HG02610 (cell line): ENCODE results near the gene ZNF503.
"Not testable (repeated sequence)": the region's sequence is repeated elsewhere in the genome, so short reads cannot be mapped to it uniquely, and the experiment has no call there.

Experiments used
- ATAC-seq: cut with Tn5 transposase; IDR thresholded peaks from one replicate; pipeline ENCODE4 v1.9.1; 2021; ENCODE audit warnings: mild to moderate bottlenecking, moderate library complexity; ENCODE audit not compliant: unreplicated experiment

Gene ZNF503

DNA sequence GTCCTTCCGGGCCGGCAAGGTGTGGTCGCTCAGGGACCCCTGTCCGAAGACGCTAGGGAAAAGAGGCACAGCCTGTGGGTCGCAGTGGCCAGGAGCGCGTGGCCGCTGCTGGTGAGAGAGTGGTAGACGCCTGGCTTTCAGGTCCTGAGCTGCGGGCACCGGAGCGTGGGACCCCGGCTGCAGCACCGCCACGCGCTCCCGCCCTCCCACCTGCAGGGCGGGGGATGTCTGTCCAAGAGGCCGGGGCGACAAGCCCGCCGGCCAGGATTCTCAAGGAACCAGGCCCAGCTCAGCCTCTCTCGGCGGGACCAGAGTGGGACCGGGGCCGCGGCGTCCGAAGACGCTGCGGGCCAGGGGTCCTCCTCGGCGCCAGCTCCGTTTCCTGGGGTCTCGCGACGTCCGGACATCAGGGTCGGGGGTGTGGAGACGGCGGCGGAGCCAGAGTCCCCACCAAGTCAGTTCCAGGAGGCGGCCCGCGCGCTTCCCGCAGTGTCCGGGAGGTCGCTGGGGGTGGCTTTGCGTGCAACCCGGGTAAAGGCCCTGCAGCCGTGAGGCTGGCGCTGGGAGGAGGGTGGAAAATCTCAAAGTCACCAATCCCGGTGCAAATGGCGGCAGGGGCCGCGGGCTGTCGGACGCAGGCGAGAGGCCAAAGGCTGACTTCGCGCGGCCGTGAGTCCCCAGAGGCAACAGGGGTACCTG lies 5.5 kb downstream of the ZNF503 start:
- ATAC-seq: no peak

DNA sequence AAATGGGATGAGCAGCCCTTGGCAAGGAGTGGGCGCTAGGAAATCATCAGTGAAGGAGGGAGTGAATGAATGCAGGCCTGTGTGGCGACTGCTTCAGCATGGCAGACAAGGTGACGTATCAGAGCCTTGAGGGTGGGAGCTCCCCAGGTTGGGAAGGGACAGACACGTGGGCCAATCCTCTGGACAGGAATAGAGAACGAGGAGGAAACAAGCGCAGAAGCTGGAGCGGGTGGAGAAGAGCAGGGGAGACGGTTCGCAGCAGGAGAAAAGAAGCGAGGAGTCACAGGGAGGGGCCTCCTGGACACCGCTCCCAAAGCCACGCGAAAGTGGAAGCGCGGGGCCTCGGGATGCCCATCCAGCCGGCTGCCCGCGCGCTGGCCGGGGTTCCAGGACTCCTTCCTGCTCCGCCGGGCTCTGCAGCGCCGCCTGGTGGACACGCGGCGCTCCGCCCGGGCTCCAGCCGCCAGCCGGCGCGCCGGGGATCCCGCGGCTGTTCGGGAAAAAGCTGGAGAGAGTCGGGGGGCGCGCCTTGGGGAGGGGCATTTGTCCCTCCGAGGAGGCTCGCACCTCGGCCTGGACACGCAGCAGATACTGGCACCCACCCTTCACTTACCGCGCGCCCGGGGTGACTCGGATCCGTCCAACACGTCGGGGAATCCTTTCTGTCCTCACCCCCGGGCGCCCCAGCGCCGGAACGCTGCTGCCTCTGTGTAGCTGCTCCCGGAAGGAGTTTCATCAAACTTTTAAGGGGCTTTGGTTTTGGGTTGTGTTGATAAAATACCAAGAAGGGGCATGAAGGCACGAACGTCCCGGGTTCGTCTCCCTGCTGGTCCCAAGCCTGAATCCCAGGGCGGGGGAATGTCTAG lies 6.3 kb downstream of the ZNF503 start:
- ATAC-seq: no peak

DNA sequence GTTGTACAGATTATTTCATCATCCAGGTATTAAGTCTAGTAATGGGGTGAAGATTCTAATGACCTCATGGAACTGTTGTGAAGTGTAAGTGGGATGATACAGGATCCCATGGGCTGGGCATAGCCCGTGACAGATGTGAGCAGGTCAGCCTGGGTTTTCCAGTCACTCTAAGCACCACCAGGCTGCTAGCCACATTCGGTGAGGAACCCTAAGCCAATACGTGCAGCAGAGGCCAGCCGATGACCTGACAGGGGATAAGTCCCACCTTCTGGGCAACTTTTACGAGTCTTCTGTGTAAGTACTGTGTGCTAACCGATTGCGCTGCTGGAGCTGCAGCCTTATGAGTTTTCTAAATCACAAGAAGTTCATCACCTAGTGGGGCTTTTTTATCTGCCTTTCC lies 7.3 kb downstream of the ZNF503 start:
- no peak for ATAC-seq

DNA sequence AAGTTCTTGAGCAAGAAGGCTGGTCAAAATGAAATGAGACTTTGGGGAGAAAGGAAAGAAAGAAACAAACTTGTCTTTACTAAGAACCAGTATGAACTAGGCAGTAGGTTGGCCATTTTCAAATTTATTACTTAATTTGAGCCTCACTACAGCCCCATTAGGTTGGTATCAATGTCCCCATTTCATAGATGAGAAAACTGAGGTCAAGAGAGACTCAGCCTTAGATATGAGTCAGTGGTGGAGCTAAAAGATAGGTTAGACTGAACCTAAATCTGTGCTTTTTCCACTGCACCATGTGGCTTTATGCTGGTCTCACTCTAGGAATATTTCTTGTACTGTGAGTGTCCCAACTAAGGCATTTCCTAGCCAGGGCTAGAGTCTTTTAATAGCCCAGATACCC lies 8.8 kb downstream of the ZNF503 start:
- no peak for ATAC-seq

DNA sequence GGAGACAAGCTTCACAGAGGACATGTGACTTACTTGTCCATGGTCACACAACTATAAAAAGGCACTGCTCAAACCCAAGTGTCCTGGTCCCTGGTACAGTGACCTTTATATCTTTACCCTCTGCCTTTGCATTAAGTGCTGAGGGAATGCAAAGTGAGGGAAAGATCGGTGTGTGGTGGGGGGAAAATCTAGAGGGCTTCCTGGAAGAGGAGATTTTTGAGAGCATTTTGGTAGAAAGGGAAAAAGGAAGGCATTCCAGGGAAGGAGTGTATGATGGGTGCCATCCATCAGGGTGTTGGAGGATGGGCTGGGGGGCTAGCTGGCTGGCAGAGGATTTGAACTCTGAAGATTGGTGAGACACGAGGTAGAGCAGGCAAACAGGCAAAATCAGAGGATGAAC lies 9.3 kb downstream of the ZNF503 start:
- ATAC-seq: no peak

DNA sequence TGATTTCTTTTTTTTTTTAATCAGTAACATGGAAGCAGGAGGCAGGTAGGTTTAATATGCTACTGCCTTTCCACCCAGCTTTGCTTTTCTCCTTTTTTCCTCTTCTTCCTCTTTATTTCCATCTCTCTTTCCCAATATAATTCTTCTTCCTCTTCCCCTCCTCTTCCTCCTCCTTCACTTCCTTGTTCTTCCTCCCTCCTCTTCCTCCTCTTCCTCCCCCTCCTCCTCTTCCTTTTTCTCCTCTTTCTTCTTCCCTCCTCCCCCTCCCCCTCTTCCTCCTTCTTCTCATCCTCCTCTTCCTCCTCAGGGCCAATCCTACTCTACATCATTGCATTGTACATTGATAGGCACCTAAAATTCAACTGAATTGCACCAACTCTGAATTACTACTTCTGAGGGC lies 11.4 kb downstream of the ZNF503 start:
- ATAC-seq: no peak

DNA sequence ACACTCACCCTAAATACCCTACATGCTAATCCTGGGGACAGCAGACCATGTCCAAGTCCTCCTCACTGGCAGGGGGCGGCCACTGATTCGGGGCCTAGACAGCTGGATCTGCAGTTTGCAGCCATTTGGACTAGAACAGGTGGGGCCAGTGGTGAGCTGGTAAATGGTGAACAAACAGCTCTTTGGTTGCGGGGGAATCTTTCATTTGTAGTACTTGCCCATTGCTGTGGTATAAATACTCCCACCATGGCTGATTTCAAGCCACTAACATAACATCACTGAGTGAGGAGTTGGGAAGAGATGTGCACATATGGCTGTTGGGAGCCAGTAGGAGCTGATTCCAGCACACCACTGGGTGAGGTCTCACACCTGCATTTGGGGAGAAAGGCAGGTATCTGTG lies 13.5 kb downstream of the ZNF503 start:
- ATAC-seq: no peak

DNA sequence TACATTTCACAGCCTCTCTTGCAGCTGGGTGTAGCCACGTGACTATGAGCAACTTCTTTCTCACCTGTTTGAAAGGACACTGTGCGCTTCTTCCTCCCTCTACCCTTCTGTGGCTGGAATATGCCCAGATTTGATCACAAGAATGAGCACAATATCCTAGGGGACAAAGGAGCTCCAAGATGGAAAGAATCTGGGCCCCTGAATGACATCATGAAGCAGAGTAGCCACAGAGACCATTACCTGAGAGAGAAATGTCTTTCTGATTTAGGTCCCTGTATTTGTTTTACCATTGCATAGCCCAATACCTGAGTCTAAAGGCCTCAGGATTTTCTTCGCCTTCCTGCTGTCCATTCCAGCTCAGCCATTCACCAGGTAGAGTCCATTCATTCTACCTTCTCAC lies 15.4 kb downstream of the ZNF503 start:
- no peak for ATAC-seq

DNA sequence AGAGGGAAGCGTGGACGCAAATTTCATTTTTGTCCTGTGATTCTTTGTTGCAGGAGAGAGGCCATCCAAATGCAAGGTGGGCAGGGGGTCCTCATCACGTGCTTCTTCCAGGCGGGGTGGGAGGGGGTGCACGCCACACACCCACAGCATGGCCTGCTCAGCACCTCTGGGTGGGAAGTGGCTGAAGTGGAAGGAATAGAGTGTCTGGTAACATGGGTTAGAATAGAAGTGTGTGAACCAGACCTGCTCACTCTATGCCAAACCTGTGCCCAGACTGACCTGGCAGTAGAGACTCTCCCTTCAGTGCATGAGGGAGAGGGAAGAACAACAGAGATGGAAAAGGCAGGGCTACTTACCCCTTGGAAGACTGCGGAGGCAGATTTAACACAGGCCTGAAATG lies 21.7 kb downstream of the ZNF503 start:
- no peak for ATAC-seq

DNA sequence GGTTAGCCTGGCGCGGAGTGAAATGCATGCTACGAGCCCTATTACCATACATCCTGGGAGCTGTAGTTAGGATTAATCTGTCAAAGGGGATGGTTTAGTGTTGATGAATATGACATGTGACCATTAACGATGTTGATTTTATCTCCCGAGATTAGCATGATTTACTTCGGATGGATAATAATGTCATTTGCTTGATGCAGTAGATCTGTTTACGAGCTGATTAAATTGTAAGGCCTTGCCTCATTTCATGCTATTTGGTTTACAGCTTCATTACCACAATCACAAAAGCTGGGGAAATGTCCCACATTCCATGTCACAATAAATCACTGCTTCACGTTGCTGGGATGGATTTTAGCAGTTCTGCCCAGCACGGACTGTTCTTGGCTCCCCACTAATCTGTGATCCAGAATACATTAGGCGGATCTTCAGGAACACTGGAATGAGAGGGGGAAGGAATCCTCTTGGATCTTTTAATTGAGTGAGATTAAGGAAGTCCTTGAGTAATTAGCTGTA lies 22.3 kb downstream of the ZNF503 start:
- no peak for ATAC-seq

DNA sequence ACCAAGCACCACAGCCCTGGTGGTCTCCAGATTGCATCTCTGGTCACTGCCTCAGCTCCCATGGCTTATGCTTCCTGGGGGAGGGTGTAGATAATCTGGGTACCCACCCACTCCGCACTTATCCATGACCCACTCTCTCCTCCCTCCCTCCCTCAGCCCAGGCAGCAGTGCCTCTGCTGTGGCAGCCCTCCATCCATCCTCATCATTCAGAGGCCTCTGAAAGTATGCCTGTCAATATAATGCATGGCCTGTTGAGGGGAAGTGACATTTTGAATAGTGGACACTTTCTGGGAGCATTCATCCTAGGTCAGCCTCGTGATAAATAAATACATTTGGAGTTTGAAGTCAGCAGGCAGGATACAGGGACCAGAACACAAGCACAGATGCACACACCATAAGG lies 23.2 kb downstream of the ZNF503 start:
- no peak for ATAC-seq

DNA sequence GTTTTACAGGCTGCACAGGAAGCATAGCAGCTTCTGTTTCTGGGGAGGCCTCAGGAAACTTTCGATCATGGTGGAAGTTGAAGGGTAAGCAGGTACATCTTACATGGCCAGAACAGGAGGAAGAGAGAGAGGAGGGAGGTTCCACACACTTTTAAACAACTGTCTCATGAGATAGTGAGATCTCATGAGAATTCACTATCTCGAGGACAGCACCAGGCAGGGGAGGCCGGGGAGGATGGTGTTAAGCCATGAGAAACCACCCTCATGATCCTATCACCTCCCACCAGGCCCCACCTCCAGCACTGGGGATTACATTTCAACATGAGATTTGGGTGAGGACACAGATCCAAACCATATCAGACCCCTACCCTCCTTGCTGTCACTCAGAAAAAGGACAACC lies 23.7 kb downstream of the ZNF503 start:
- ATAC-seq: no peak

DNA sequence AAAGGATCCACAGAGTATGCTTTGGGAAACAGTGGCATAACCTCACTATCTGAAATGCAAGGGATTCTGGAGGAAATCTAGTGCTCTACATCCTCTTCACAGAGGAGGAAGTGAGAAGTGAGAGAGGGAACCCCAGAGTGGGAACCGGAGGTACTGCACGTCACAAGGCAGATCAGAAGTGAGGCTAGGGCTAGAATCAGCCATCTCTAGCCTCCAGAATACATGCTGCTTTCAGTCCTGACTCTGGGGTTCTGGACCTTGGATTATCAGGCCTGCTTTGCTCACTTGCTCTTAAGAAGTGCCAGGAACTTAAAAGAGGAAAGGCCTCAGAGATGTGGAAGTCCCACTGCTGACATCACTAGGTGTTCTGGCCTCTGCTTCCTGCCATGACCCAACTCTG lies 25.7 kb downstream of the ZNF503 start:
- ATAC-seq: no peak

DNA sequence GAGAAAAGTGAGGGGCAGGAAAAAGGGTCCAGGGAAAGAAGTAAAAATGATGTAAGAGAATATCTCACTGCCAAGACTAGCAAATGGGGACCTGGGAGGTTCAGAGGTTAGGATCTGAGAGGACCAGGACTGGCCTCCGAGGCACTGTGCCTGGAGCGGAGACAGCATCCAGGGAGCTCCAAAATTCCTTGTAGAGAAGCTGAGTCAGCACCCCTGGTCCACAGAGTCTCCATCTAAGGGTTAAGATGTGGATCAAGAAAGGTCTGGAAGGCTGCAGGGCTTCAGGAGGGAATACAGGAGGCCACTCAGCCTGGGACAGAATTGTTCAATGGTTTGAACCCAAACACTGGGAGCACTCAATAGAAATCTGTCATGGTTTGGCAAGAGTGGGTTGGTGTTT lies 30.6 kb downstream of the ZNF503 start:
- ATAC-seq: no peak

DNA sequence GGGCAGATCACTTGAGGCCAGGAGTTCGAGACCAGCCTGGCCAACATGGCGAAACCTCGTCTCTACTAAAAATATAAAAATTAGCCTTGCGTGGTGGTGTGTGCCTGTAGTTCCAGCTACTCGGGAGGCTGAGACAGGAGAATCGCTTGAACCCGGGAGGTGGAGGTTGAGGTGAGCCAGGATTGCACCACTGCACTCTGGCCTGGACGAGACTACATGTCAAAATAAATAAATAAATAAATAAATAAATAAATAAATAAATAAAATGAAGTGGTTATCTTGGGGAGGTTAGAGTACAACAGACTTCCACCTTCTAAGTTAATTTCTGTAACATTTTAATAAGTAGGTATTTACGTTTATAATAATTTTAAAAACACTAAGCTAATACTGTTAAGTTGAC lies 31.7 kb downstream of the ZNF503 start:
- ATAC-seq: not testable (repeated sequence)

DNA sequence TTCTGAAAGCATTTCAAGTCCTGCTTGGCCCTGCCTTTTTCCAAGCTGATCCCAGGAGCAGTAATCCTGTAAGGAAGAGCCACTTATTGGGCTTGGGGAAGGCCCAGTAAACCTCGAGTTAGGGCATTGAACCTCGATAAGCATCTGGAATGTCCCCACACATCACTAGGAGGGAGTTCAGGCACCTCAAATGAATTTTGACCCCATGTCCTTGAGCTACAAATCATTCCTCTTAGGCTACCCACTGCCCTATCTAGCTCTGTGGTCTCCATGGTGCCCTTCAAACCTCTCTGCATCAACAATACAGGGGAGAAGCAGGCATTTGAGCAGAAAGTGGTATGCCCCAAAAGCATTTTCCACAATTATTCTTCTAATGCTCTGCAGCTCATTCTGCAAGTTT lies 33.7 kb downstream of the ZNF503 start:
- no peak for ATAC-seq

DNA sequence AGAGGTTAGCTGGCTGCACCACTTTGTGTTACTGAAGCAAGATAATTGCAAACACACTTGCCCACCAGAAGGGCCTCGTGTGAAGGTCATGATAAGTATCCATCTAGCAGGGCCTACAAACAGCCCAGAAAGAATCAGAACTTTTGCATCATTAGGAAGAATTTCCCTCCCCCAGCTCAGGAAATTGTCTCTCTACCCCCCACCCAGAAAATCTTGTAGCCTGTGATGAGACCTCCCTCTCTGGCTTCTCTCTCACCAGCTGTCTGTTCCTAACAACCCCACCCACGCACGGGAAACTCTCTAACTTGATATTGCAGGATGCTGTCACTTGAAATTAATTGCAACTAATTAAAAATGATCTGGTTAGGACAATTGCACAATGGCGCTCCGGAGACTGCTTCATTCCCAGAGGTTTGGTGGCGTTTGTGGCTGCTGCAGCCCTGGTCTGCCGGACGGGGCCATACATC lies 34.5 kb downstream of the ZNF503 start:
- no peak for ATAC-seq

DNA sequence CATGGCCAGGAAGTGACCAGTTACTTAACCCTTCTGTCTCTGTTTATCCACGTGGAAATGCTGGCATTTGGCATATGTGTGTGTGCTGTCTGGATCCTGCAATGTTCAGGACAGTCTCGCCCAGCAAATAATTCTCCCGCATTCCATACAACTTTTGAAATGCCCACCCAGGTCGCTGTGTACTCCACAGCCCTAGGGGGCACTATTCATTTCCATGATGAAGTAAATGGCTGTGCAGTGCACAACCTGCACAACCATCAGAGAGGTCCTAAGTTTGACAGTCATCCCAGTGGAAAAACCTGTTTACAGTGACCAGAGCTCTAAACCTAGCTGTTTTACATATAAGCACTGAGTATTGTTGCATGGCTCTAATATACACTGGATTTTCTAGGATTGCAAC lies 38.1 kb downstream of the ZNF503 start:
- ATAC-seq: no peak

DNA sequence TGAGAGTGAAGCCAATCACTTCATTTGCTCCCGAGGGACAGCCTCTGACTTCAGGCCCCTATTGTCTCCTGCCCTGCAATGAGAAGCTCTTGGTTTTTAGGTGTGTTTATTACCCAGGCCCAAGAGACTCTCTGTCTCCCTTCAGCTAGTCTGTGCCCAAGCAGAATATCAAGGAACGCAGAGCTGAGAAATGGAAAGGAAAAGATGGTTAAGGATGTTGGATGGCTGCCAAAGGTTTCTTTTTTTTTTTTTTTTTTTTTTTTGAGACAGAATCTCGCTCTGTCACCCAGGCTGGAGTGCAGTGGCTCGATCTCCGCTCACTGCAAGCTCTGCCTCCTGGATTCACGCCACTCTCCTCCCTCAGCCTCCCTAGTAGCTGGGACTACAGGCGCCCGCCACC lies 41.7 kb downstream of the ZNF503 start:
- ATAC-seq: not testable (repeated sequence)

DNA sequence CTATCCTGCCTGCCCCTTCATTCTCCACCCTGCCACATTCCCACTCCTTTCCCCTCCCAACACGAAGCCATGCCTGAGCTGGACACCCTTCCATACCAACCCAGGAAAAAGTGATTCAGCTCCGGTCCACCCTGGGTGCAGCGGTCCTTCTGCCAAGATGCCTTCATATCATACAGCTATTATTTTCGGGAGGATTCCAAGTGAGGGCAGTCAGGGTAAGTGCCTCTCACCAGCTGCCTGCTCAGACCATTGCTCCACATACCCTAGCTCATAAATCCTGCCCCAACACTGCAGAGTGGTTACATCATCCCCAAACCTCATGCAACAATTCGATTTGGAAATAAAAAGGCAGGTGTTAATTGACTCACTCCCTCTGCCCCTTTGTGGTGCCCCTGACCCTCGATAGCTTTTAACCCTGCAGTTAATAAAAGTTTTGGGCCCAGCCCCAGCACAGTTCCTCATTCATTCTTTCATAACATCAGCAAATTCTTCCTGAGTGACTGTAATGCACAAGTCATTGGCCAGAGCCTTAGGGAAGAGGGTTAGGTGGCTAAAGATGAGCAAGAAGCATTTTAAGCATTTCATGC lies 42.6 kb downstream of the ZNF503 start:
- no peak for ATAC-seq

DNA sequence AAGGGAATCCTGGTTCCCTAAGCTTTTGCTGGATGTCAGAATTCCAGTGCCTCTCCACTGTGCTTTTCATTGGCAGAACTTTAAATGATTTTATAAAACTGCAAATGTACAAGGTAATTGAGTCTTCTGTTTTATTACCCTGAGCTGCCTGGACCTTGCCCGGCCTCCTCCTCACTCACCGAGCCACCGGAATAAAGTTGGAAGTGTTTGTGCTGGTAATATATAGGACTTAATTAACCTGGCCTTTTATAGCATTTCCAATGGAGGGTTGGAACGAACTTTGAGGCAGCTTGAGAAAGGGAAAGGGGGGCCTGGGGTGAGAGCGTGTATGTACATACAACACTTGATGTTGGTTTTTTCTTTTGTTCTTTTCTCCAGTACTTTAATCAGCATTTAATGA lies 43.4 kb downstream of the ZNF503 start:
- no peak for ATAC-seq

DNA sequence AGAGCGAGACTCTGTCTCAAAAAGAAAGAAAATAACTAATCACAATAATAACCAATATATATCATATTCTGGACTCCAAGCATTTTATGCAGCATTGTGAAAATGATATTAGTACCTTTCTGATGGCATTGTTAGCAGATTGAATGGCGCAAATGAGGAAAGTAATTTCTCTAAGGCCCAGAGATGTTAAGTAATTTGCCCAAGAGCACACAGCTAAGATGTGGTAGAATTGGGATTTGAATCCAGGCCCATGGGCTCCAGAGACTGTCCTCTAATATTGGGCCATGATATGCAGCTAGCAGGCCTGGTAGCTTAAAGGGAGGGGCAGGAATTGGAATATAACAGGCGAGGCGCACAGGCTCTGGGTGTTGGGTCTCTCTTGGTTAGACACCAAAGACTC lies 44.1 kb downstream of the ZNF503 start:
- ATAC-seq: no peak
